Nephron progenitor cell (in vitro differentiated cells): ENCODE measurements around the gene MT4.
A peak's percentile ranks its signal among the peaks of the same experiment; 100 is the strongest.

Experiments
- DNase-seq: peaks from one replicate; pipeline ENCODE4 v3.0.0; 2021
- H3K27ac Mint-ChIP-seq: 2 replicates; pipeline ENCODE4 v1.8.0; 2021; ENCODE audit warnings: mild to moderate bottlenecking, moderate library complexity, mixed read lengths
- H3K27me3 Mint-ChIP-seq: 2 replicates; pipeline ENCODE4 v1.8.0; 2021; ENCODE audit warnings: mild to moderate bottlenecking, low read depth, mixed read lengths; ENCODE audit not compliant: poor library complexity
- H3K36me3 Mint-ChIP-seq: 2 replicates; pipeline ENCODE4 v1.8.0; 2021; ENCODE audit warnings: low read depth, mixed read lengths
- H3K4me1 Mint-ChIP-seq: 2 replicates; pipeline ENCODE4 v1.8.0; 2021; ENCODE audit warnings: mixed read lengths
- H3K4me3 Mint-ChIP-seq: 2 replicates; pipeline ENCODE4 v1.8.0; 2021; ENCODE audit warnings: mild to moderate bottlenecking, moderate library complexity, mixed read lengths
- H3K9me3 Mint-ChIP-seq: 2 replicates; pipeline ENCODE4 v1.8.0; 2021; ENCODE audit warnings: mild to moderate bottlenecking, moderate library complexity, mixed read lengths
- CTCF ChIP-seq: fragments of 200-600 bp; sonication (generic); IDR thresholded peaks from 2 replicates; pipeline ENCODE4 v1.5.0; 2021; ENCODE audit warnings: antibody characterized with exemption

Gene MT4

GRCh38 chr16:56539656-56540055, 25.2 kb upstream of the MT4 start:
- Mint-ChIP-seq H3K4me3 (no peak overlapping the region), H3K4me1 (no peaks in the 10 kb centered on the region), H3K36me3 (no peaks in the 10 kb centered on the region), H3K27ac (no peak overlapping the region), H3K9me3 (peaks cover 17% of the 10 kb centered on the region), H3K27me3 (peaks cover 10% of the 10 kb centered on the region)
- no peak for DNase-seq
- no peak for TF ChIP-seq CTCF

GRCh38 chr16:56542039-56542438, 22.8 kb upstream of the MT4 start:
- TF ChIP-seq CTCF = no peak
- H3K4me3 Mint-ChIP-seq = no peak overlapping the region
- peaks cover 5% of the 10 kb centered on the region for H3K27me3 Mint-ChIP-seq
- peaks cover under 1% of the 10 kb centered on the region for H3K4me1 Mint-ChIP-seq
- peaks cover 17% of the 10 kb centered on the region for H3K9me3 Mint-ChIP-seq
- no peak overlapping the region for H3K27ac Mint-ChIP-seq
- no peak for DNase-seq
- no peaks in the 10 kb centered on the region for H3K36me3 Mint-ChIP-seq

- no peak for DNase-seq
- Mint-ChIP-seq H3K4me1 (peaks cover 25% of the 10 kb centered on the region), H3K4me3 (no peak overlapping the region), H3K27ac (peak overlapping the region; percentile 59), H3K9me3 (no peaks in the 10 kb centered on the region), H3K27me3 (peaks cover 3% of the 10 kb centered on the region), H3K36me3 (no peaks in the 10 kb centered on the region)
- TF ChIP-seq CTCF = no peak
Observed at GRCh38 chr16:56547120-56547948, 17.5 kb upstream of the MT4 start.

- DNase-seq = no peak
- Mint-ChIP-seq H3K27ac (peak overlapping the region; percentile 59), H3K27me3 (peaks cover 3% of the 10 kb centered on the region), H3K9me3 (no peaks in the 10 kb centered on the region), H3K4me3 (no peak overlapping the region), H3K36me3 (no peaks in the 10 kb centered on the region), H3K4me1 (peaks cover 26% of the 10 kb centered on the region)
- TF ChIP-seq CTCF = no peak
Observed at GRCh38 chr16:56547949-56548567, 16.8 kb upstream of the MT4 start.

GRCh38 chr16:56549161-56549560, 15.7 kb upstream of the MT4 start:
- no peaks in the 10 kb centered on the region for H3K36me3 Mint-ChIP-seq
- H3K9me3 Mint-ChIP-seq = no peaks in the 10 kb centered on the region
- H3K27ac Mint-ChIP-seq = no peak overlapping the region
- peaks cover 26% of the 10 kb centered on the region for H3K4me1 Mint-ChIP-seq
- no peak for TF ChIP-seq CTCF
- H3K4me3 Mint-ChIP-seq = no peak overlapping the region
- DNase-seq = no peak
- peaks cover 6% of the 10 kb centered on the region for H3K27me3 Mint-ChIP-seq
